ENCODE data around the gene CNNM2.

CNNM2 gene

DNA sequence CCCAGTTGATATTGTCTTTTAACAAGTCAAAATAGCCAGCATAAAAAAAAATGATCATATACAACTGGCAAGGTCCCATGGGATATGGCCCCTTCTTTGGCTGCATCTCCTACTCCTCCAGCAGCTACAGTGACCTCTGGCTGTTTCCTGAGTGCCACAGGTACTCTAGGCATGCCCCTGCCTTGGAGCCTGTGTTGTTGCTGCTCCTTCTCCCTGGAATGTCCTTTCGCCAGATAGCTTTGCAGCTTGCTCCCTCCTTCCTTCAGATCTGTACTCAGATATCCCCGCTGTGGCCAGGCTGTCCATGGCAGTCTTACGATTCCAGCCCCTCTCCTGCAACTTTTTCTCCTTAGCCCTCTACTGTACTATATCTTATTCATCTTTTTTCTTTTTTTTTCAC is 23.3 kb downstream of the CNNM2 start:
- Histone ChIP-seq H3K9ac (ENCODE audit: low read length) (no peak overlapping the region), H3K4me2 (ENCODE audit: low read length) (no peak overlapping the region), H3K27me3 (ENCODE audit: insufficient read depth, low read length) (no peaks in the 10 kb centered on the region), H2AFZ (ENCODE audit: low read length) (no peak overlapping the region), H3K4me1 (ENCODE audit: insufficient read depth, low read length, severe bottlenecking) (no peaks in the 10 kb centered on the region), H3K79me2 (ENCODE audit: insufficient read depth, low read length) (no peaks in the 10 kb centered on the region), H3K36me3 (ENCODE audit: insufficient read depth, low read length) (no peaks in the 10 kb centered on the region; the same call in 1 of the 2 replicates), H4K20me1 (ENCODE audit: insufficient read depth, low read length) (no peaks in the 10 kb centered on the region), H3K4me3 (ENCODE audit: low read depth, low read length, poor library complexity, severe bottlenecking) (no peak overlapping the region), H3F3A (ENCODE audit: insufficient read depth, low read length) (no peaks in the 10 kb centered on the region), H3K9me3 (ENCODE audit: low read length) (no peaks in the 10 kb centered on the region), H3K27ac (ENCODE audit: low read depth, low read length, poor library complexity, severe bottlenecking) (no peak overlapping the region), H3K9me2 (ENCODE audit: low read depth, low read length) (no peaks in the 10 kb centered on the region)
- TF ChIP-seq CTCF (IDR thresholded peaks at IDR 0.05; ENCODE audit: low read length) (no peak), EZH2 (IDR thresholded peaks at IDR 0.05; ENCODE audit: borderline replicate concordance, low read length) (no peak)

GRCh38 chr10:102945449-102945848 is 27.4 kb downstream of the CNNM2 start:
- Histone ChIP-seq H3K4me2 (ENCODE audit: low read length) (no peak overlapping the region), H3K9me2 (ENCODE audit: low read depth, low read length) (no peaks in the 10 kb centered on the region), H3K9ac (ENCODE audit: low read length) (no peak overlapping the region), H3K4me1 (ENCODE audit: insufficient read depth, low read length, severe bottlenecking) (no peaks in the 10 kb centered on the region), H3K79me2 (ENCODE audit: insufficient read depth, low read length) (no peaks in the 10 kb centered on the region), H3K4me3 (ENCODE audit: low read depth, low read length, poor library complexity, severe bottlenecking) (no peak overlapping the region), H3K27me3 (ENCODE audit: insufficient read depth, low read length) (no peaks in the 10 kb centered on the region), H4K20me1 (ENCODE audit: insufficient read depth, low read length) (no peaks in the 10 kb centered on the region), H3K27ac (ENCODE audit: low read depth, low read length, poor library complexity, severe bottlenecking) (no peak overlapping the region), H3K9me3 (ENCODE audit: low read length) (no peaks in the 10 kb centered on the region), H2AFZ (ENCODE audit: low read length) (no peak overlapping the region), H3F3A (ENCODE audit: insufficient read depth, low read length) (no peaks in the 10 kb centered on the region), H3K36me3 (ENCODE audit: insufficient read depth, low read length) (no peaks in the 10 kb centered on the region; the same call in 1 of the 2 replicates)
- TF ChIP-seq EZH2 (IDR thresholded peaks at IDR 0.05; ENCODE audit: borderline replicate concordance, low read length) (no peak), CTCF (IDR thresholded peaks at IDR 0.05; ENCODE audit: low read length) (no peak)

DNA sequence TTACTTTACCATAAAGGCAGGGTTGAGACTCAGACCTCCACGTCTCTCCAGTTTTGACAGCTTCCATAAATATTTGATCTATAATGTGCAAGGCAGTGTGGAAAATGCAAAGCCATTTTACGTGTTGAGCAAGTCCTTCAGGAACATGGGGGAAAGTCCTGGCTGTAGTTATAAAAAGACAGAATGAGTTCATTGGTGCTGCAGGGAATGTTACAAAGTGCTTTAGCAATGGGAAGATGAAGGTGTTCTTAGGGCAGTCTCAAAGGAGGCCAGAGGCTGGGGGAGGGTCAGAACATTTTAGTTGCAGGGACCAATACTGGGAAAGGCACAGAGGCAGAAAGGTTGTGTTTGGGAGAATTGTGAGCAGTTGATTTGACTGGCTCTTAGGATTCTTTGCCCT is 27.9 kb downstream of the CNNM2 start:
- H2AFZ ChIP-seq (ENCODE audit: low read length), result no peak overlapping the region
- H3K27me3 ChIP-seq (ENCODE audit: insufficient read depth, low read length), result no peaks in the 10 kb centered on the region
- H3K9ac ChIP-seq (ENCODE audit: low read length), result no peak overlapping the region
- H3K36me3 ChIP-seq (ENCODE audit: insufficient read depth, low read length), result no peaks in the 10 kb centered on the region; the same call in 1 of the 2 replicates
- H3K79me2 ChIP-seq (ENCODE audit: insufficient read depth, low read length), result no peaks in the 10 kb centered on the region
- H3K4me1 ChIP-seq (ENCODE audit: insufficient read depth, low read length, severe bottlenecking), result no peaks in the 10 kb centered on the region
- H3K4me3 ChIP-seq (ENCODE audit: low read depth, low read length, poor library complexity, severe bottlenecking), result no peak overlapping the region
- H3K27ac ChIP-seq (ENCODE audit: low read depth, low read length, poor library complexity, severe bottlenecking), result no peak overlapping the region
- no peaks in the 10 kb centered on the region for H4K20me1 ChIP-seq (ENCODE audit: insufficient read depth, low read length)
- no peak overlapping the region for H3K4me2 ChIP-seq (ENCODE audit: low read length)
- no peaks in the 10 kb centered on the region for H3F3A ChIP-seq (ENCODE audit: insufficient read depth, low read length)
- no peaks in the 10 kb centered on the region for H3K9me3 ChIP-seq (ENCODE audit: low read length)
- no peaks in the 10 kb centered on the region for H3K9me2 ChIP-seq (ENCODE audit: low read depth, low read length)
- TF ChIP-seq CTCF (IDR thresholded peaks at IDR 0.05; ENCODE audit: low read length) (no peak), EZH2 (IDR thresholded peaks at IDR 0.05; ENCODE audit: borderline replicate concordance, low read length) (no peak)
